T-helper 1 cell (primary cell): Measurements from ENCODE around the gene ERP27.
A peak's percentile ranks its signal among the peaks of the same experiment; 100 is the strongest.

Experiments used
- DNase-seq, 5 donors: peaks; one replicate each; pipeline ENCODE4 v3.0.0-alpha.2; 2012 to 2020
- total RNA-seq, 4 donors: gene quantifications; one replicate each; lab custom pipeline; 2026; lab: John Stamatoyannopoulos, UW

Gene ERP27
- total RNA-seq: 8.9 to 15.5 (median 12.2) reads per million in 4 donors

DNA sequence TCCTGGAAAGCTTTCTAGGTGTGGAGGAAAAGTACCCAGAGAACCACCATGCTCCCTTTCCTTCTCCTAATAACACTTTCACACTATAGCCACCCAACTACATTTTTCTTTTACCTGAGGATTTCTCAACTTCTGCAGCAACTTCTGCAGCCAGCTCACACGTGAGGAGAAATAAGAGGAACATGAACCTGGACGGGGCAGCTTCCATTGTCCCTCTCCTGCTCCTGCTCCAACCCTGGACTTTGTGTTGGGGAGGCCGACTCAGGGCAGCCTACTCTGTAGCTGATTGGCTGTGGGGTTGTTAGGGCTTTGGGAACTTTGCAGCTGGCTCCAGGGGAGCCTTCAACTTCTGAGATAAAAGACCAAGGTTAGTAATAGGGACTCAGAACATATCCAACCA is at the start of gene ERP27:
TSS of gene ERP27 (minus strand) at position 237 of the 400 bp plus-strand sequence. CDS start at position 208, 29 bp downstream.
- no peak for DNase-seq

DNA sequence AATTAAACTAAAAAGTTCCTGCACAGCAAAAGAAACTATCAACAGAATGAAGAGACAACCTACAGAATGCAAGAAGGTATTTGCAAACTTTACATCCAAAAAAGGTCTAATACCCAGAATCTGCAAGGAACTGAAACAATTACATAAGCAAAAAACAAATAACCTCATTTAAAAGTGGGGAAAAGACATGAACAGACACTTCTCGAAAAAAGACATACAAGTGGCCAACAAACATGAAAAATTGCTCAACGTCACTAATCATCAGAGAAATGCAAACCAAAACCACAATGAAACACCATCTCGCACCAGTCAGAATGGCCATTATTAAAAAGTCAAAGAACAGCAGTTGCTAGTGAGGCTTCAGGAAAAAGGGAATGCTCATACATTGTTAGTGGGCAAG is 49.7 kb upstream of the ERP27 start:
- DNase-seq: no peak

DNA sequence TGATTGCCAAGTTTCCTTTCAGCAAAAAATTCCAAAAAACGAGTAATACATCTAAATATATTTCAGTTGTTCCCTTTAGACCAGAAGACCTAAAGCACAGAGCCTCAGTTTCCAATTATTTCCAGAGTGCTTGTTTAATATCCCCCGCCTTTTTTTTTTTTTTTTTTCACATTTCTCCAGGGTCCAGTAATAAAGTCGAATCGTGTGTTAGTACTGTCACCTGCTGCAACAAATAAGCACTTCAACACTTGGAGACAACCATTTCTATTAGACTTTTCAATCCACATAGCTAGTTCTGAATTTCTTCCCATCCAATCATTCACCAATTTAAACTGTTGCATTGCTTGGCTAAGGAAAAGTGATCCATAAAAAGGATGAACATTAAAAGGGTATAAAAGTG is 48.1 kb upstream of the ERP27 start:
- DNase-seq: no peak

DNA sequence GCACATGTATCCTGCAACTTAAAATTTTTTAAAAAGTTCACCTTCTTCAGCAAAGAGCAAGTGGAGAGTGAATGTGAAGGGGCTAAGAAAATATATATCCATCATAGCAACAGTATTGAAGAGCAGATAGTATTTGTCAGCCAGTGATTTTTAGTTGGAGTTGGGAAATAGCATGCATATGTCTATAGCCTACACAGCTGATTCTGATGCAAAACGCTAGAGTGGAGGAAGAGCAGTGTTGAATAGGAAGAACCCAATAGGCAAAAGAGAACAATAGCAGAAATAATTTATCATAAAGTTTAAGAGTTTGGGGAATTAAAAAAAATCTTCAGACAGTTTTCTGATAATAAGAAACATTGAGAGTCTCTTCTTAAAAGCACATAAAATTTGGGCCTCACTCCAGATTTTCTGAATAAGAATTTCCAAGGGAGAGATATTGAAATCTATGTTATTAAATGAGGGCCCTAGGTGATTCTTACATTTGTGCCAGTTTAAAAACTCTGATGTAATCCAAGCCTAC is 46.5 kb upstream of the ERP27 start:
- no peak for DNase-seq

DNA sequence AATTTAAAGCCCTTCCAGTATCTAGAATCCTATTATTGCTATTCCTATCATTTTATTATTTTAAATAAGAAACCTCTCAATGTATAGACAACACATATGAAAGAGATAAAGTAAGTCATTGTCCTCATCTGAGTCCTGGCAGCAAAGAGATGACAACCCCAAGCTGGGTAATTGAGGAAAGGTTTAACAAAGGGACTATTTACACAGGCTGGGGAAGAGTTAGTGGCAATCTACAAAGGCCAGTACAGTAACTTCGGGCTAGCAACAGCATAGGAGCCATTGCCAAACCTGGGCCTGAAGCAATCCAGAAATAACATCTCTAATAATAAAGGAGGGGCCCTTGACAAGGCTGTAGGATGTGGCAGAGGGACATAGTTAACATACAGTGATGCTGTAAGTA is 45.7 kb upstream of the ERP27 start:
- no peak for DNase-seq

DNA sequence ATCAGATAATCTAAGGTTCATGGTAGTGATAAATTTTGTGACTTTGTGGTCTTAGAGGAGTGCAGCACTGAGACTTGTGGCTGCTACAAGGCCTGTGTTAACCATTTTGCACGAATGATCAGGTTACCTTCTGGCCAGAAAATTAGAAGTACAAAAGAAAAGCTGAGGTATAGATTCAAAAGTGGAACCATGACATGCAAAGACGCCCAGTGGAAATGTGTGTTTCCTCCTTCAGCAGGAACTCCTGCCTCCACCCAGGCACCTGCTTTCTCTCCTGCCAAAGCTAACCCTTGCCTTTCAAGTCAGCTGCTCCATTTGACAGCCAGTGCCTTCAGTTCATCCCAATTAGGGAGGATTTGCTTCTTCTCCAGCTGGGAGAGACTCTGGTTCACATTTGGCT is 44.7 kb upstream of the ERP27 start:
- no peak for DNase-seq

DNA sequence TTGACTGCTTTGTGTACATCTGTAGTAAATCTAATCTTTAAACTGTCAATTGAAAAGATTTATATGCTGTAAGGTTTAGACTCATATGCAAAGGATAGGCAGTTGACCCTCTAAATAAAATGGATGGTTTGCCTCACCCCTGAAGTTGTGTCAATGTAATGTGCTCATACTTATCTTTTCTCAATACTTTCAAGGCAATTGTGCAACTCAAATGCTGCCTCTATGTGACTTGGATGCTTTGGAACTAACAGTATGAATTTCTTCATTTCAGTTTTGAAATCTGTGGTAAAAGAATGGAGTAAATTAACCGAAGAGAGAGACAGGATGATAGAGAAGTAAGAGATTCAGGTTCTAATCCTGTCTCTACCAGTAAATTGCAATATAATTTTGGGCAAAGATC is 44.2 kb upstream of the ERP27 start:
- DNase-seq: no peak

DNA sequence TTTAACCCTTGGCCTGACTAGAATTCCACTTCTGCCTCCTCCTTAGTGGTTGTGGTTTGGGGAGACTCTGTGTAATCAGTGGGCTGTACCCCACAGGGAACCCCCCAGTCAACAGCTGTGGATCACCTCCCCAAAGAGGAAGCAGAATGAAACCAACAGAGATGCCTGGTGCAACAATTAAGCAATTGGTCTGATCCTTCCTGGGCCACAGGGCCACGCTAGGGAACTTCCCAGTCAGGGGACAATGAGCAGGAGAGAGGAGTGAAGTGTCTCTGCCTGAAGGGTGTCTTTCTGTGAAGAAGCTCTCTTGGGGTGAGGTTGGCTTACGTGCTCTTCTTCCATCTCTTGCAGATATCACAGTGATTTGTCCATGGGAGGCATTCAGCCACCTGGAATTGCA is 42.7 kb upstream of the ERP27 start:
- DNase-seq: no peak

DNA sequence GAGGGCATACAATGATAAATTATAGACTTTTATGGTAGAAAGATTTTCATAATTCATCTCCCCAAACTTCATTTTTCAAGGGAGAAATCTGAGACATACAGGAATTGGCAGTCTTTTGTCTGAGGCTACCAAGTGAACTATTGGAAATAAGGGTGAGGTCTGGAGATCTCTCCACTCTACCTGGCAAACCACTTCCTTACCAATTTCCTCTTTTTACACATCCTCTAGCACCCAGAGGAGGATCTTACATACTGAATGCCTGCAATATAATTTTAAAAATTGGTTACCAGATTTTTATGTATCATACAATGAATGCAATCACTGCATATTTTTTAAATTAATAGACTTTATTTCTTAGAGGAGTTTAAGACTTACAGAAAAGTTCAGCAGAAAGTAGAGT is 41.1 kb upstream of the ERP27 start:
- no peak for DNase-seq

DNA sequence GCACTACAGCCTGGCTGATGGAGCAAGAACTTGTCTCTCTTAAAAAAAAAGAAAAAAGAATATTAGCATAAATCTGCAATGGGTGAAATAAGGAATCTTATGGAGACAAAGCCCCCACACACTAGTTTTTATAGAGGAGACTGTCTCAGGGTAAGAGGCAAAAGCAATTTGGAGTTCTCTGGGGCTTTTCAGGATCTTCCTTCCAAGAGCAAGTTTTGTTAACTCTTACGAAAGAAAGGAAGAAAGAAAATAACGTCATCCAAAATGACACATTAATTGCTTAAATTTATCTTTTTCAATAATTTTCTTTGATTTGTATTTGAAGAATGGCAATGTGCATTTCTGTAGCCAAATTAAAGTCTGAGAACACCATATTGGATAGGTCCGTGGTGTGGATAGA is 38.3 kb upstream of the ERP27 start:
- no peak for DNase-seq

DNA sequence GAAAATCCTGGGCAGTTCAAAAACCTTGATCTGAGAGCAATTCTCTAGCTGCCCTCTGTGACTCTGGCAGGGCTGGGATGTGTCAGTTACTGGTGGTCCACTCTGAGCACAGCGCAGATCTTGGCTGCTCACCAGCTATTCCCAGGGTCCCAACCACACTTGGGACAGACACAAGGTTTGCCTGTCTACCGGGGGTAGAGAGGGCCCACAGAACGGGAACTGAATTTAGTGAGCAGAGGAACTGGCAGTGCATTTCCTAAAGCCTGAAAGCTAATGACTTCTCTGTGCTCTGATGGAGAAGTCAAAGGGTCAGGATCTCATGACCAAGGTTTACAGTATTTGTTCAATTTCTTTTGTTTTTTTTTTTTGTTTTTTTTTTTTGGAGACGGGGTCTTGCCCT is 37.1 kb upstream of the ERP27 start:
- no peak for DNase-seq

DNA sequence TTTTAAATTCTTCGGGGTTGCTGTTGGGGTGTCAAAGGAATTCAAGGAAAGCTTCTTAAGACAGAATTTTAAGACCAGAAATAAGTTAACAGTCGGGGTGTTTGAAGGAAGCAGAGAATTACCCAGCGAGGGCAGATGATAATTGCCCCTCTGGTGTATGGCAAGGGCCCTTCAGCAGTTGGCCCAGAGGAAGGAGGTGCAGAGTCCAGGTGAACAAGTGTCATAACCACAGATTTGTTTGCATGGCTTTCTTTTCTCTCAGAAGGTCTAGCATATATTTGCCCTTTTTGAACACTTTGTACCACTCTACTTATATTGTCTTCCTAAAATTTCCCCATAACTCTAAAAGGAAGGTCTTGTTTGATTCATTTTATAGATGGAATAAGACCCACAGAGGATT is 36.3 kb upstream of the ERP27 start:
- DNase-seq: no peak

DNA sequence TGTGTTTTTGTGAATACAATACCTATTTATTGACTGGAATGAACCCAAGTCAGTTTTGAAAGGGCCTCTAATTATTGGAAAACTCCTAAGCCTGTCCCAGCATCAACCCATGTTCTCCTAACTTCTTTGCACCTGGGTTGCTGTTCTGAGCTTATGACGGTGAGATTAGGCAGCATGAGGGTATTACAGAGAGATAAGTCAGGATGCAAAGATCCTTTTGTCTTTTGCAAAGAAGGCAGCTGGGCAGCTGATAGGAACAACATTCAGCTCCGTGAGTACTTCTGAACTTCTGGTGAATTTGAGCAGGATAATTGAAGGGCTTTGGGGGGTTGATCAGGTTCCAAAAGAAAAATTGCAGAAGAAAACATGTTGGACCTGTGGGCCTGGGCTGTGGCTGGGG is 34.5 kb upstream of the ERP27 start, which contains the start of gene PDE6H:
TSS of gene PDE6H (plus strand) at position 227 of the 400 bp plus-strand sequence. CDS start 4,971 bp downstream, outside the sequence.
- no peak for DNase-seq

DNA sequence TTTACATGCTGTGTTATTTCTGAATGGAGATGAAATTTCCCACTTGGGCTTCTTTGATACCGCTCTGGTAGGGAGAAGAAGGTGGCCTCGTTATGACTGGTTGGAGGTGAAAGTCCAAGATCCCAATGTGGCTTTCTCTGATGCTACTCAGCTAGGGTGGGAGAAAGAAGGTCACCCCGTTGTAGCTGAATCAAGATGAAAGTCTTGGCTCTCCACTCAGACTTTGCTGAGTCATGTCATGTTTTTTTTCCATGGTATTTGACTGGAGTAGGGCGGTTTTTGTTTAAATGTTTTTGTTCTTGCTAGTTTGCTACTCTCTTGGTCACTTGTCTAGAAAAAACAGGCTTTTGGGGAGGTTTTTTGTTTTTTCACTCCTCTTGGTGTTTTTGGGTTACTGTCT is 32.1 kb upstream of the ERP27 start:
- DNase-seq: no peak

DNA sequence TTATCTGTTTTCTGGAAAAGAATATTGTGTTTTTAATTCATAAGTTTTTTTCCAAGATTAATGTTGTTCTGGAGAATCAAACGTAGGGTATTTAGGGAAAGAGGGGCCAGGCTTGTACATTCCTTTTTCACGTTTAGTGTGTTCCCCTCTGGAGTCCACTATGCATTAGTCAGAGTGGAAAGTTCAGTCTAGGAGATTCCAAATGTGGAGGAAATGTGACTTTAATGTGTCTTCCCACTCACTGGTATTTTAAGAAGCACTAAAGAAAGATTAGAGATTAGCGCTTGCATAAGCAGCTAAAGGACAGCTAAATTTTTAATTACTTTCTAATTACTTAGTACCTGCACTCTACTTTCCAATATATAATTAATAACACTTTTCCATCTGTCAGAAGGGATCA is 30.1 kb upstream of the ERP27 start:
- DNase-seq: no peak

DNA sequence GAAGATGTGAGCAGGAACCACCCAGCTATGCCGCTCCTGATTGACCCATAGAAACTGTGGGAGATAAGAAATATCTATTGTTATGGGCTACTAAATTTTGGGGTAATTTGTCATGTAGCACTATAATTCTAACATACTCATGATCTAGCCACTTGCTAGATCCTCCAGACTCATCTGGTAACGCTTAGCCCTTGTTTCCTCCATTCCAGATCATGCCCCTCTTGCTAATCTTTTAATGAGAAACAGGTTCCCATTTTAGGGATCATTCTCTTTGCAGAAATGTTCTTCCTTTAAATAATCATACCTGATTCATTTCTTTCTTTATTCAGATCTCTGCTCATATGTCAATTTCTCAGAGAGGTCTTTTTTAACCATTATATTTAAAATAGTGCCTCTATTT is 26.9 kb upstream of the ERP27 start:
- DNase-seq: no peak

DNA sequence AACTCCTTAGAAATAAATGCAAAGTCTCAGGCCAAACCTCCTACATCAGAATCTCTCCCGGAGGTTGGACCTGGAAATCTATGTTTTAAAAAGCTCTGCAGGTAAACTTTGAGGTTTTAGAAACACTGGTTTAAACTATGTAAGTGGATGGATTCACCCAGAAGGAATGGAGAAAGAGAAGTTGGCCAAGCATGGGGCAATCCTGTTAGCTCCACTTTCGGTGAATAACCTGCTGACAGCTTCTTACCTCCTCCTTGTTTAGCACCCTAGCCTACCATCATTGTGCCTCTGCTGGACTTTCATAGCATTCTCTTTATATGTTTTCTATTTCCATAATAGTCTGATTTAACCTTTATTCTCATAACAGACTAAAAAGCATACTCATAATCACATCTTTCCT is 26.1 kb upstream of the ERP27 start:
- DNase-seq: no peak

DNA sequence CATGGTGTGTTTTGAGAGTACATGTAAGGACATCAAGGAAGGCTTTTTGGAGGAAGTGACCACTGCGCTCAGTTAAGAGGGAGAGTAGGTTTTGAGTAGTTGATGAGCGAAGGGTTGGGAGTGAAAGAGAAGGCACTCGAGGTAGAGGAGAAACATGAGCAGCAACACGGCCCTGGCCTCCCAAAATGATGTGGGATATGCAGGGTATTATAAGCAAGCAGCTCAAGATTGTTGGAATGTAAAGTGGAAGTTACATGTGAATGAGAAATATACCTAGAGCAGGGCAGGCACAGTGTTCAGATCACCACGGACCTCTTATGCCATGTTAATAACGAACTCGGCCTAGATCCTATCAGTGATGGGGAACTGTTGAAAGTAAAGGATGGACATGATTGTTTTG is 25.2 kb upstream of the ERP27 start:
- no peak for DNase-seq

DNA sequence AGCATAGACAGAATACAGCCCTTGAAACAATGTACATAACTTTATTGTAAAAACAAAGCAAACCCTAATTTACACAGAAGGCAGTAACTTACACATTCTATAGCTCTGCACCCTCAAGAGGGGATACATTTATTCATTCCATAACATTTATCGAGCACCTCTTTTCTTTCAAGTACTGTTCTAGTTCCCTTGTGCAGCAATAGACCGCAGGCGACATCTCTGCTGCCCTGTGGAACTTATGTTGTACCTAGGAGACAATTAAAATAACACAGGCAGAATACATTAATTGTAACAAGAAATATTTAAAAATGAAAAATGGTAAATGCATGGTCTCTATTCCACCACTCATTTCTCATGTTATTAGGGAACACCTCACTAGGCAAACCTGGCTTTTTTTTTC is 24.5 kb upstream of the ERP27 start:
- peak in 1 of 5 donors; percentile 41 for DNase-seq

DNA sequence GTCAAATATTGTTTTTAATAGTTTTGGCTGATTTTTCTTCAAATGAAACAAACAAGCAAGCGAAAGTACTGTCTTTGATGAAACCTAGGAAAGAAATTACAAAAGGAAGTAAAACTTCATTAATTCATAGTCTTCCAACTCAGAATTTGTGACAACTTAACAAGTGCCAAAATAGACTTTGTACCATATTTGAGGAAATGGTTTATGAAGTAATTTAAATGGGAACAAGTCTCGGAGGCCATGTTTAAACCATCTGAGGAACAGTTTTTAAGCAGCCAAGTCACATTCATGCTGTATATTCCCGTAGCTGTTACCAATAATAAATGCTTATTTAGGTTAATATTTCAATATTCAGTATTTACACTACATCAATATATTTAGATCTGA is 23.8 kb upstream of the ERP27 start:
- peak in 1 of 5 donors; percentile 60 for DNase-seq

DNA sequence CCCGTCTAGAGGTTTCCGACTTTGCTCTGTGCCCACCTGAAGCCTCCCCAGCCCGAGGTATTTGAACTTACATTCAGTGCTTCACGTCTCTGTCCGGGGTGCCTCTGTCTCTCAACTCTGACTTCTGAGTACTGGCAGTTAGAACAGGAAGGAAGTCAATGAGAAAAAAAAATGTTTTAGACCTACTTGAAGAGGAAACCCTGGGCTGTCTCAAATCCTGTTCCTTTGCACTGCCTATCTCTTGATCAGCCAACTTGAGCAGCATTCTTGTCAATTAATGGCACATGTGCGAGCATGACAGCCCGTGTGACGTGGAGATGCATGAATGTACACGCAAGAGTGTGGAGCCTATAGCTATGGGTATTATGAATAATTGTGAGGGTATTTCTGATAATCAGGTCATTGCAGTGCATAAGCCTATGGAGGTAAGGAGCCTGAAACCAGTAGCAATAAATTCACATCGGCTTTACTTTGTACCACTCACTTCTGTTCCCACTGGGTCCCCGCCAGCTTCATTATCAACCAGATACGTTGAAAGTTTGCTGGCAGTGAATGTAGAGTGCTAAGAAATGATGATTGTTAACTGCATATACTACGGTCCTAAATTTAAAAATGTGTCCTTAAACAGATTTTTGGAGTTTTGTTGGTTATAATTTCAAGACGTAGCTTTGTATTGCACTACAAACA is 23.3 kb upstream of the ERP27 start, which contains the start of gene ARHGDIB:
TSS of gene ARHGDIB (minus strand) at position 136 of the 687 bp plus-strand sequence. CDS start 10,889 bp downstream, outside the sequence.
- peak; percentile 61 to 98 (median 78) for DNase-seq

DNA sequence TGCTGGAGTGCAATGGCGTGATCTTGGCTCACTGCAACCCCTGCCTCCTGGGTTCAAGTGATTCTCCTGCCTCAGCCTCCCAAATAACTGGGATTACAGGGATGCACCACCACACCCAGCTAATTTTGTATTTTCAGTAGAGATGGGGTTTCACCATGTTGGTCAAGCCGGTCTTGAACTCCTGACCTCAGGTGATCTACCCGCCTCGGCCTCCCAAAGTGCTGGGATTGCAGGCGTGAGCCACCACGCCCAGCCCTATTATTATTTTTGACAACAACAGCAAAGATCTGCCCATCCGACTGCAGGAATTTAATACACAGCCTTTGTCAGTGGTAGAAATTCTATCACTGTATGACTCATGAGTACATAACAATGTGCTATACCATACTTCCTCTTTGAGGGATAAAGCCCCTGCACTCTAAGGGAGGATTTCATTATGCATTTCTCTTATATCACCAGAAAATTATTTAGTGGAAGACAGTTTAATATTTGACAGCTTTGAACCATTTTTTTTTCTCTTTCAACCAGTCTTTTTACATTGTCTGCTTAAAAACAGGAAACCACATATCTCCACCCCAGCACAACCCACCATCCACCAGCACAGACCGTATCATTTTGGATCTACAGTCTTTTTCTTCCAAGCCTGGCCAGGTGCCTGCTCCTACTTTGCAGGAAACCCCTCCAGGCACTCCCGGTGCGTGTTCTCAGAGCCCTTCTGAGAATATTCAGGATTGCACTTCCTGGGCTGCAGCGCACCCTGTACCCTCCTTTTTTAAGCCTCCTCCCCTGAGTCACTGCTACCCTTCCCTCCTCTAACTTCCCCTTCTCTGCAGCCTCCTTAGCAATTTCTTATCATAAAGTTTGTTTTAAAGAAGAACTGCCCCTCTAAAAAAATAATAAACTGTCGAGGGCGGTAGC is 22.5 kb upstream of the ERP27 start:
- peak in 3 of 5 donors; percentile 23 to 71 (median 37) for DNase-seq

DNA sequence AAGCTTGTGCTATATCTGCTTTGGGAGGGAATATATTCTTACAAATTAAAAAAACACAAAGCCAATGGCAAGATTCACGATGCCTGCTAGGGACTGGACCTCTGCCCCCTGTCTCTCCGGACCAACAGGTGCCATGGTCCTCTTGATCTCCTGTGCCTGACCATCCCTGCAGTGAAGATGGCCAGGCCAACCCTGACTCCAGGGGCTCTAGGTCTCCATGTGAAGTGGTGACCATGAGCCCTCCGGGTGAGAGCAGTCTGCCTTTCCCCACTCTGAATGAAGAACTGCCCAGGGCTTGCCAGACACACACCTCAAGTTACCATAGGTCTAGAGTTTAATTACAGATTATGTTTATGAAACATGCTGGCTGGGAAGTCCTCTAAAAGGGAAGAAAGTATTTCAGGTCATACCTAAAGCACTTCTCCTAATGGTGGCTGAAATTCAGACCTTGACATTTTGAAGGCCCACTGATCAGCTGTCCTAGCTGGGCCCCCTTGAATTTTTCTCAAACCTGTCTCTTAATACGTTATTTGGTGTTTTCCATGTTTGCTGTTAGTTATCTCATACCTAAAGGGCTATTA is 21.7 kb upstream of the ERP27 start:
- DNase-seq: no peak
